ENCODE data around the gene ARHGAP19.

Gene ARHGAP19

GRCh38 chr10:97329766-97330165, 37.3 kb upstream of the ARHGAP19 start:
- no peak for DNase-seq (ENCODE audit: low read depth)
- no peak for TF ChIP-seq CTCF (IDR thresholded peaks at IDR 0.05; ENCODE audit: insufficient read depth, low read depth, low read length, missing control alignments)
- H3K4me3 ChIP-seq (ENCODE audit: low read length) = no peak overlapping the region

GRCh38 chr10:97328646-97329453, 36.4 kb upstream of the ARHGAP19 start:
- no peak overlapping the region for H3K4me3 ChIP-seq (ENCODE audit: low read length)
- TF ChIP-seq CTCF (IDR thresholded peaks at IDR 0.05; ENCODE audit: insufficient read depth, low read depth, low read length, missing control alignments) = no peak
- DNase-seq (ENCODE audit: low read depth) = no peak

GRCh38 chr10:97327348-97328294, 35.2 kb upstream of the ARHGAP19 start:
- H3K4me3 ChIP-seq (ENCODE audit: low read length) = no peak overlapping the region
- no peak for TF ChIP-seq CTCF (IDR thresholded peaks at IDR 0.05; ENCODE audit: insufficient read depth, low read depth, low read length, missing control alignments)
- no peak for DNase-seq (ENCODE audit: low read depth)

- no peak for DNase-seq (ENCODE audit: low read depth)
- no peak overlapping the region for H3K4me3 ChIP-seq (ENCODE audit: low read length)
- no peak for TF ChIP-seq CTCF (IDR thresholded peaks at IDR 0.05; ENCODE audit: insufficient read depth, low read depth, low read length, missing control alignments)
Observed at GRCh38 chr10:97325754-97326153, 33.3 kb upstream of the ARHGAP19 start.

- no peak for TF ChIP-seq CTCF (IDR thresholded peaks at IDR 0.05; ENCODE audit: insufficient read depth, low read depth, low read length, missing control alignments)
- H3K4me3 ChIP-seq (ENCODE audit: low read length) = no peak overlapping the region
- no peak for DNase-seq (ENCODE audit: low read depth)
Observed at GRCh38 chr10:97323501-97323900, 31.1 kb upstream of the ARHGAP19 start.

- TF ChIP-seq CTCF (IDR thresholded peaks at IDR 0.05; ENCODE audit: insufficient read depth, low read depth, low read length, missing control alignments) = no peak
- no peak for DNase-seq (ENCODE audit: low read depth)
- no peak overlapping the region for H3K4me3 ChIP-seq (ENCODE audit: low read length)
Observed at GRCh38 chr10:97321804-97322190, 29.4 kb upstream of the ARHGAP19 start.
